ENCODE measurements around the gene JAG2.

The JAG2 gene

DNA sequence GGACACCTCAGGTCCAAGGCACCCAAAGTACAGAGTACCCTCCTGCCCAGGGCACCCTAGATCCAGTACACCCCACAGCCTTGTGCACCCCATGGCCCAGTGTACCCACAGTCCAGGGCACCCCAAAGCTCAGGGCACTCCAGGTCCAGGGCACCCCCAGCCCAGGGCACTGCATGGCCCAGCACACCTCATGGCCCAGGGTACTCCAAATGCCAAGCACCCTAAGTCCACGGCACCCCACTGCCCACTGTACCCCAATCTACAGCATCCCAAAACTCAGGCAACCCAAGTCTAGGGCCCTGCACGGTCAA is 6.0 kb downstream of the JAG2 start:
- no peak for DNase-seq

DNA sequence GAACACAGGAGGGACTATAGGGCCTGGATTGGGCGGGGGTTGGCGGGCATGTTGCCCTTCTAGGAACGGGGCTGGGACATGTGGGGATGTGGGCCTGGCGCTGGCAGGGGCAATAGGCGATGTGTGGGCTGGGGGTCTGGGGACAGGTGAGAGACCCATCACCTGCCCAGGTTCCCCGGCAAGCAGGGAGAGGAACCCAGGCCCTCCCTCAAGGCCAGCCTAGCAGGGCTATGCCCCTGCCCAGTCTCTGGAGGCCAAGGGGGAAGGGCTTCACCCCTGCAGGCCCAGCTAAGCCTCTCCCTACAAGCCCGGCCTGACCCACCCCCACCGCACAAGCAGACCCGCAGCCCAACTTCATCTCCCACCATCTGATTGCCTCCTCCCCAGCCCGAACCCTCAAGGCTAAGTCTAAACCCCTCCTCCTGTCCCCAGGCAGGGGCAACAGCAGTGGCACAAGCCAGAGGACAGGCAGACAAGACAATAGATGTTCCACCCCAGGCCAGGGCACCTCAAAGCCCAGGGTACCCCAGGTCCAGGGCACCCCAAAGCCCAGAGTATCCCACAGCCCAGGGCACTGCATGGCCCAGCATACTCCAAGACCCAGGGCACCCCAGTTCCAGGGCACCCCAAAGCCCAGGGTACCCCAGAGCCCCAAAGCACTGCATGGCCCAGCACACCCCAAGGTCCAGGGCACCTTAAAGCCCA is 6.5 kb downstream of the JAG2 start:
- DNase-seq = peak; percentile 13

DNA sequence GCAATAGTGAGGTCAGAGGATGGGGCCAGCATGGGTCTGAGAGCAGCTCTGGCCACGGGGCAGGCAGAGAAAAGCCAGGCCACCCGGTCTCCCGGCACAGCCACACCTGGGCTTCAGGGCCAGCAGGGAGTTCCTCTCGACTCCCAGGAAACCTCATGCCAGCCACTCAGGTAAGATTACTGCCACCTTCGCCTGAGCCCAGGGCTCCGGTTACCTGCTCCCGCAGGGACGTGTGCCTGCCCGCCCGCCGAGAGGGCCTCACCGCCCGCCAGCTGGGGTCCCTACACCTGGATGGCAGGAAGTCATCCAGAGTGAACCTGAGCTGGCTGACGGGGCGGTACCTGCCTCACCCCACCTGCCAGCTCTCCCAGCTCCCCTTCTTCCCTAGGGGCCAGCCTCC is 7.3 kb downstream of the JAG2 start:
- DNase-seq = no peak

DNA sequence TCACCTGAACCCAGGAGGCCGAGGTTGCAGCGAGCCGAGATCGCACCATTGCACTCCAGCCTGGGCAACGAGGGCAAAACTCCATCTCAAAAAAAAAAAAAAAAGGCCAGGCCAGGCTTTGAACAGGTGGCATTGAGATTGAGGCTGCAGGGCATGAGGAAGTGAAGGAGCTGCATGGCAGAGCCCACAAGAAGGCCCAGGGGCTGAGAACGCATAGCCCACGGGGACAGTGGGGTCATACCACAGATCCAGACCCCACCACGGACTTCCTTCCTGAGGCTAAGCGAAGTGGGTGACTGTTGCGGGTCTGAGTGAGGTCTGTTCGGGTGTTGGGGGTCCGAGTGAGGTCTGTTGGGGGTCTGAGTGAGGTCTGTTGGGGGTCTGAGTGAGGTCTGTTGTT is 7.8 kb downstream of the JAG2 start:
- DNase-seq = no peak

DNA sequence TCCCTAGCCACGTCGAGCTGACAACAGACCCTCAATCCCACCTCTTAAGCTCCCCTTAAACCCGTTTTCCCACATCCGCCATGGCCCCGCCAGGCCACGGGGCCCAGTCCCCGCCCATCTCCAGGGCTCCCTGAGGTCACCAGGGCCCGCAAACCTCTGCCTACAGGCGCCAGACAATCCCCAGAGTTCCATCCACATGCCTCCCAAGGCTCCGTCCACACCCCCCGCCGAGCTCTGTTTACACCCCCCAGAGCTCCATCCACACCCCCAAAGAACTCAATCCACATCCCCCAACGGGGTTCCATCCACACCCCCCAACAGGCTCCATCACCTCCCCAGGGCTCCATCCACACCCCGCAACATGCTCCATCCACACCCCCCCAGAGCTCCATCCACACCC is 9.2 kb downstream of the JAG2 start:
- DNase-seq = no peak

DNA sequence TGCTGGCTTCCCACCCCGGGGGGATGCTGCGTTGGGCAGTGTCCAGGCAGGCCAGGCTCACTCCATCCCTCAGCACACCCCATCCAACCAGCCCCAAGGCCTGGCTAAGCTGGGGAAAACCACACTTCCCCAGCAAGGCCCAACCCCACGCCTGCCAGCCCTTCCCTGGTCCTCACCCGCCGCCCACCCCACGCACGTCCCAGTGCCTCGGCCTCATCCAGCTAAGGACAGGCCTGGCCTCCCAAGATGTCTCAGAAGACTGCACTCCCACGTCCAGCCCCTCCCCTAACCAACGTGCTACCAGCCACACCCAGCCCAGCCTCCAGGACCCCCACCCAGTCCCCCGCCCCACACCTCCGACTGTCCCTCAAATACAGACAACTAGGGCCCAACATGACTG is 9.8 kb downstream of the JAG2 start:
- DNase-seq = no peak

DNA sequence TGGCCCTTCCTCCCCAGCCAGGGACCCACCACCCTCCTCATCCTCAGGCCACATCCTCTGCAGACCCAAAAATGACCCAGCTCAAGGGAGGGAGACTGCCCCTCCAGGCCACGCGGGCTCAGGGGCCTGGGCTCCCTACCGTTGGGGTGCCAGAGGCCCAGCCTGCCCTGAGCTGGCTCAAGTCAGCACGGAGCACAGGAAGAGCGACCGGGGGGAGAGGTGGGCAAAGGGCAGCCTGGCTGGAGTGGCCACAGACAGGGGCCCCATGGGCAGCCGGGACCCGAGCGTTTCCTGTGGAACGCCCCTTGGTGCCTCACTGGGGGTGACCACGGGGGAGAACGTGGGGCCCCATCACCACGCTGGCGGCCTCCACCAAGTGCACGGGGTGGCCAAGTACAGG is 10.7 kb downstream of the JAG2 start:
- DNase-seq = no peak

DNA sequence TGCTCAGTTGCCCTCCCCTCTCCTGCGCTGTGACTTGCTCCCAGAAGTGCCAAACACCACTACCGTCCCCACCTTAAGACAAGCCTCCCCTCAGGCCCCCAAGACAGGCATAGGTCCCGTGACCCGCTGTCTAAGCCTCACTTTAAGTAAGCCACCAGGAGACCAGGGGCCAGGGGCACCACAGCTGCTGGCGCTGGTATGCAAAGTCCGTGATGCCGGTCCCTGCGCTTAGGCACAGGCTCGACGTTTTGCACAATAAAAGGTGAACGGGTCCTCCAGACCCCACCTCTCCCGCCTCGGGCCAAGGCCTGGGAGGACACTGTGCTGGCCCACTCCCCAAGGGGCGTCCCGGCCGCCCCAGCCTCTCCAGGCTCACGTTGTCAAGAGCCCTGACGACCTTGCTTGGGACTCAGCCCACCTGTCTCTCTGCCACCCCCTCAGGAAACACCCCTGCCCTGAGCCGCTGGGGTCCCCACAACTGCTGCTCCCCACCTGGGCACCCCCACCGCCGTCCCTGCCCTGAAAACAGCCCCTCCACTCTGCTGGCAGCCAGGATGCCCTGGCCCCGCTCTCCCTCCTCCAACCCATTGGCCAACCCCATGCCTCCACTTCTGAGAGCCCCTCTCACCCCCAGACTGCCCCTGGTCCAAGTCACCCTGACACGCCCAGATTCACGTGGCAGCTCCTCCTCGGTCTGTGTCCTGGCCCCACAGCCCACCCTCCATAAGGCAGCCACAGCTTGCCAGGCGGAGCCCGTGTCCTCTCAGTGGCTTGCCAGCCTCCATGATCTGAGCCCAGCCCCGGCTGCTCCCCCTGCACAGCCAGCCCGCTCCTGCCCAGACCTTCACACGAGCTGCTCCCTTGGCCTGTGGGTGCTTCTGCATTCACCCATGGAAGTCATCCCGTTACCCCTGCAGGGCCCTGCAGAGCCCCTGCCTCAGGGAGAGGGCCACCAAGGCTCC is 11.9 kb downstream of the JAG2 start:
- no peak for DNase-seq

DNA sequence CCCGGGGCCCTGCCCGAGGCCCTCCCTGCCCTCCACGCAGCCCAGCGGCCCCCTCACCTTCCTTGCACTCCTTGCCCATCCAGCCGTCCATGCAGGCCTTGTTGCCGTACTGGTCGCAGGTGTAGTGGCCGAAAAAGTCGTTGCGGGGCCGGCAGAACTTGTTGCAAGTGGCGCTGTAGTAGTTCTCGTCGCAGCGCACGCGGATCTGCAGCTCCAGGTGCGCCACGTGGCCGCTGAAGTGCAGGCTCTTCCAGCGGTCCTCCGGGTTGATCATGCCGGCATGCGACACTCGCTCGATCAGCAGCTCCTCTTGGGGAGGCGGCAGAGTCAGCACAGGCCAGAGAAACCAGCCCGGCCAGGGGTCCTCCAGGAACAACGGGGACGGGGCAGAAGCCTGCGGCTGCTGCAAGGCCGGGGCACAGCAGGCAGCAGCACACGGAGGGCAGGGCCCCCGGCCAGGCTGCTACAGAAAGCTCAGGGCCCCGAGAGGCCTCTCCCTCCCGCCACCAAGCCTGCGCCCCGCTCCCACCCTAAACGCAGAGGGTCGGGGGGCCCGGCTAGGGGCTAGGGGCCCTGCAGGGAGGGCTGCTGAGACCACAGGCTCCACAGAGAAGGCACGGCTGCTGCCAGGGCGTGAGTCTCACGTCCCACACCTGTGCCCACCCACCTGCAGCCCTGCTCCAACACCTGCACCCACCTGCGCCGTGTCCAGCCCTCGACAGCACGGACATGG is 12.7 kb downstream of the JAG2 start:
- DNase-seq = no peak

DNA sequence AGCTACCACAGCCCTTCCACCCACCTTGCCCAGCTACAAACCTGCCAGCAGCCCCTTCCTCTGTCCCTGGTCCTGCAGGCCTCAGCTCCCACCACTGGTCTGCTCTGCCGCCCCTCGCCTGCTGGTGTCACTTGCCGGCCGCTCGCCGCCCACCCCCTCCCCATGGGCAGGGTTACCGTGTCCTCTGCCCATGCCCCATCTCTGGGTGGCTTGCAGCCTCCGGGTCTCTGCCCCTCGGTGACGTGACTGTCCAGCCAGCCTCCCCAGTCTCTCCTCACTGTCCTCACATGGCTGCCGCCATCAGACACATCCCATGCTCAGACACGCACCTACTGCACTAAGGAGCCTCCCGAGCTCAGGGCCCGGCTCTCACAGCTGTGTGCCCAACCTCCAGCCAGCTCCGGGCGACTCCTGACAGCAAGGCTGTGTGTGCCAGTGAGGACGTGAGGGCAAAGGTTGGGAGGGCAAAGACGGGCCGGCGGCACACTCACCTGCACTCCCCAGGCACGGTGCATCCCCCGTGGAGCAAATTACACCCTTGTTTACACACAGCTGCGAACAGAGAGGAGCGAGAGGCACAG is 13.4 kb downstream of the JAG2 start:
- no peak for DNase-seq

DNA sequence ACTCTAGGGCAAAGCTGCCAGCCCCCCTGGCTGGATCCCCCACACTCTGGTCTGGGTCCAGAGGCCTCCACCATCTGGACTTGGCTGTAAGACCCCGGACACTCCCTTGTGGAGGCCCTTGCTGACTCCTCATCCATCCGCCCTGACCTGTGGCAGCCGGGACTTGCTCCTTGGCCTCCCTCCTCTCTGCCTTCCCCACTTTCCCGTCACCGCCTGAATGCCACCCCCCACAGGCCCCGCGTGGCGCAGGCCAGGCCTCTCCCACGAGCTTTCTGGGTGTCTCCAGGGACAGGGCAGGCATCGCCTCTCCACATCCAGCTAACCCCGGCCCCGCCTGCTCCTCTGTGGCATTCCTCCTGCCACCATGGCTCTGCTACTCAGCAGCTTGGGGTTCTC is 14.1 kb downstream of the JAG2 start:
- no peak for DNase-seq

DNA sequence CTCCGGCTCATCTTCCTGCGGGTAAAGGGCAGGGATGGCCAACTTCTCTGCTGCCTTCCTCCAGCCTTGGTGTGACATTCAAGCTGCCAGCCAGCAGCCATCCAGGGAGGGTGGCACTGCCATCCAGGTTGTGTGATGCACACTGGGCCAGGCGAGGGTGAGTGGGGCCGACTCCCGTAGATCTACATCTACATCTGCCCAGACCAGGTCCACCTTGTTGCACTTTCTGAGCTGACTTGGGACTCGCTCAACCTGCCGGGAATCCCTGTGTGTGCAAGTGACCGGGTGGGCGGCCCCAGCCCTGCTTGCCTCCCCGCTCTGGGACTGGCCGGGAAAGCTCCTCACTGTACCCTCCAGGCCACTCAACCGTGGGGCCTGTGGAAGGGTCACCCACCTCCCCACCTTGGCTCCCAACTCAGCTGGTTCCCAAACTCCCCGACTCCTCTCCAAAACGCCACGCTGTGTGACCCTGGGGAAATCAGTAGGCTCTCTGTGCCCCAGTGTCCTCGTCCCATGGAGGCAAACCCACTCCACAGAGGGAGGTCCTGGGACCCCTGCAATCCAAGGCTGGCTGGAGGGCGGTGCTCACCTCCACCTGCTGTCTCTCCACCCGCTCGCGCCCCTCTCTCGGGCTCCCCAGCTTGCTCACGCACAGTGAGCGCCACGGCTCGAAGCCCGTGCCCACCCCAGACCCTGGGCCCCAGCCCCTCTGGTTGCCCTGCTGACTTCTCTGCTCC is 14.7 kb downstream of the JAG2 start:
- DNase-seq = no peak

DNA sequence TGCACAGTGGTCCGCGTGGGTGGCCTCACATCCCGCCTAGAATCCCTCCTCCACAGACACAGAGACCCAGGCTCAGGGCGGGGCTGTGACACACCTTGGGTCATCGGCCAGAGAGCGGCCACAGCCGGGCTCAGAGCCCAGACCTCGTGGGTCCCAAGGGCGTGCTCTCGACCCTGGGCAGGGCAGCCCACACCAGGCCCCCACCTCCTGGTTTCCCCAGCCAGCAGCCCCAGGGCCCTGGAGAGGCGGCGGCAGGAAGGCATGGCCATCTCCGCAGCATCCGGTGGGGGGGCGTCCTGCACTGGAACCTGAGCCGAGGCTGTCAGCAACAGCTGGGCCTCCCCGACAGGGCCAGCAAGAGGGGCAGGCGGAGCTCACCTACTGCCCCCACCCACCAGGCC is 15.2 kb downstream of the JAG2 start:
- DNase-seq = no peak

DNA sequence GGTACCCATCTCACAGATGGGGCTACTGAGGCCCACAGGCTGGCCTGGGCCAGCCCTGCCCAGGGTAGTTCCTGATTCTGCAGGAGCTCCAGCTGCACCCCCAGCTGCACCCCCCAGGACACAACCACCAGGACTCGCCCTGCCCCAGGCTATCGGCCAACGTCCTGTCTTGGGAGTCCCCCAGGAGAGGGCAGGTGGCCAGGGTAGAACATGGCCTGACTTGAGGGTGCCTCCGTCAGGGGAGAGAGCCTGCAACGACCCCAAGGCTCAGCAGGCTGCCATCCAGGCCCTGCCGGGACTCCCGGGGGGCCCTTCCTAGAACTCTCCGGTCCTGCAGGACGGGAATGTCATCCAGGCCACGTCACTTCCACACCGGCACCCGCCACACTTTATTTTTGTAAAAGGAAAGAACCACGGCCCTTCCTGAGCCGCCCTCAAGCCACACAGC is 15.8 kb downstream of the JAG2 start:
- no peak for DNase-seq

DNA sequence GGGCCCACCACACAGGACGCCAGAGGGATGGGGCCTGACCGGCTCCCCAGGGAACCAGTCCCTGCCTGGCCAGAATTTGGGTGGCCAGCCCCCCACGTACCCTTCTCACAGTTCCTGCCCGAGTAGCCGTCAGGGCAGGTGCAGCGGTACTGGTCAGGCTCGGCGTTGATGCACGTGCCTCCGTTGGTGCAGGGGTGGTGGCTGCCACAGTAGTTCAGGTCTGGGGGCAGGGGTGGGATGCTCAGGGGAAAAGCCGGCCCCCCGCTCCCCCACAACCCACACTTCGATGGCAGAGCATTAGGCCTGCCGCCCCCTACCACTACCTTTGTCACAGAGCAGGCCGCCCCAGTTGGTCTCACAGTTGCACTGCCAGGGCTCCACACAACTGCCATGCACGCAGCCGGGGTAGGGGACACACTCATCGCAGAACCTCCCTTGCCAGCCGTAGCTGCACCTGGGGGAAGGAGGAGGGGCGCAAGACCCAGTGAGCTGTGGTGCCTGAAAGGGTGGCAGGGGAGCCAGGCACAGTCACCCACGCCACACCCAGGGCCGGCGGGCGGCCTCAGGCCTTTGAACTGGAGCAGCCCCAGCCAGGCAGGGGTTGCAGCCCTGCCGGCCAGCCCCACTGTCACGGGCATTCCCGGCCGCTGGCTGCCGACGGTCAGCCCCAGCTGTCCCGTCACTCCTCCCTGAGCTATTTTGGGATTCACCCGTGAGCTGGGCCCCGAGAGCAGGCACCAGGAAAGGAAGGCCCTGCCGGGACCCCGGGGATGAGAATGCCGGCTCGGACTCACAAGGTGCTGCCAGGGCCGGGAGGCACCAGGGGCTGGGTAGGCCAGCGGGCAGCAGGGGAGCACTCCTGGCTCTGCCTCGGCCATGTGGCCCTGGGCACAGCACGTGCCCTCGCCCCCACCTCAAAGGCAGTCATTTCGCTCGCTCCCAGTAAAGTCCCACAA is 16.5 kb downstream of the JAG2 start:
- DNase-seq = no peak

DNA sequence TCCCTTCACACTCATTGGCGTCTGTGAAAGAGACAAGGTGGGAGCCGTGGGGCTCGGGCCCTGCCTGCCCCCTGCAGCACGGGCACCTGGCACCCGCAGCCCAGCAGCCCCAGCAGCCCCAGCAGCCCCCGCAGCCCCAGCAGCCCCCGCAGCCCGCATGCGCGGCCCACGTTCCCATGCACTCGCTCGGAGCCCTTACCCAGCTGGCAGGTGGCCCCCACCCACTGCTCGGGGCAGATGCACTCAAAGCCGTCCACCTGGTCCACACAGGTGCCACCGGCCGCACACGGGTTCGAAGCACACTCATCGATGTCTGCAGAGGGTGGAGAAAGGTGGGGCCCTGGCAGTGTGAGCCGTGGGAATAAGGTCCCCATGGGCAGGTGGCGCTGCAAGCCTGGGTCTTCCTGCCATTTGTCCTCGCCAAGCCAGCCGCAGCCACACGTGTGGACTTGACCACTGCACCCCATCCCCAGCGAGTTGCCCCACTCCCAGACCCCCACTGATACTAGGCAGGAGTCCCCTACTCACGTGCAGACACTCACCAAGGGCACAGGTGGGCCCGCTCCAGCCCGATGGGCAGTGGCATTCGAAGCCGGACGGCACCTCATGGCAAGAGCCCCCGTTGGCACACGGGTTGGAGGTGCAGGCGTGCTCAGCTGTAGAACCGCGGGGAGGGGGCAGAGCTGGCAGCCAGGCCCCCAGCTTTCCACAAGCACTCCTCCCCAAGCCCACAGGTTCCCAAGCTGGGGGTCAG is 17.3 kb downstream of the JAG2 start:
- no peak for DNase-seq

DNA sequence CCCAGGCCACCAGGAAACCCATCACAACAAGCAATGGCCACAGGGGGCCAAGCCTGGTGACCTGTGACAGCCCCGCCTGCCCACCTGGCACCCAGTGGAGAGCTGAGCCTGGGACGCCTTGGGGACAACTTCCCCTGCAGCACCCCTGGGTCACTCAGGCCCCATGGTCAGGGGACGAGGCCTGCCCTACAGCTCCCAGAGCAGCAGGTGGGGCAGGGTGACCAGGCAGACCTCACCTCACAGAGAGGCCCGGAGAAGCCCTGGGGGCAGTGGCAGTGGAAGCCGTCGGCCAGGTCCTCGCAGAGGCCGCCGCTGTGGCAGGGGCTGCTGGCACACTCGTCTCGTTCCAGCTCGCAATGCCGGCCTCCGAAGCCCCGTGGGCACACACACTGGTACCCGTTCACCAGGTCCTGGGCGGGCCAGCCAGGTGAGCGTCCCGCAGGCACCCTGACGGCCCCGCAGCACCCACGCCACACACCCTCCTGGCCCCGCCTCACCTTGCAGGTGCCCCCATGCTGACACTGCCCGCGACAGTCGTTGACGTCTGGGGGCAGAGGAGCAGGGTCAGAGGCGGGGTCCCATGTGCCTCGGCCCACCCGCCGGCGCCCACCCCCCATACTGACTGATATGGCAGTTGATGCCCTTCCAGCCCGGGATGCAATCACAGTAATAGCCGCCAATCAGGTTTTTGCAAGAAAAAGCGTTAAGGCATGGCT is 18.1 kb downstream of the JAG2 start:
- no peak for DNase-seq

DNA sequence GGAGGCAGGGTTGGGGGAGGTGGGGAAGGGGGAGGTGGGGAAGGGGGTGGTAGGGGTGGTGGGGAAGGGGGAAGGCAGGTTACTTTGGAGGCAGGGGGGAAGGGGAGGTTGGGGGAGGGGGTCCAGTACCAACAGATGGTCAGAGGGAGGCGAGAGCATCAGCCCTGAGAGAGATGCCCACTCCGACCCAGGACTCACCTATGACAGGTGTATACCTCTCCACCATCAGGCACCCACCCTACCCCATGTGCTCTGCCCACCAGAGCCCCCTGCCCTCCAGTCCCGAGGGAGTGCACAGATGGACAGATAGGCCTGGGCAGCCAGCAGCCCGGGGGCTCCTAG is 18.6 kb downstream of the JAG2 start:
- DNase-seq = no peak

DNA sequence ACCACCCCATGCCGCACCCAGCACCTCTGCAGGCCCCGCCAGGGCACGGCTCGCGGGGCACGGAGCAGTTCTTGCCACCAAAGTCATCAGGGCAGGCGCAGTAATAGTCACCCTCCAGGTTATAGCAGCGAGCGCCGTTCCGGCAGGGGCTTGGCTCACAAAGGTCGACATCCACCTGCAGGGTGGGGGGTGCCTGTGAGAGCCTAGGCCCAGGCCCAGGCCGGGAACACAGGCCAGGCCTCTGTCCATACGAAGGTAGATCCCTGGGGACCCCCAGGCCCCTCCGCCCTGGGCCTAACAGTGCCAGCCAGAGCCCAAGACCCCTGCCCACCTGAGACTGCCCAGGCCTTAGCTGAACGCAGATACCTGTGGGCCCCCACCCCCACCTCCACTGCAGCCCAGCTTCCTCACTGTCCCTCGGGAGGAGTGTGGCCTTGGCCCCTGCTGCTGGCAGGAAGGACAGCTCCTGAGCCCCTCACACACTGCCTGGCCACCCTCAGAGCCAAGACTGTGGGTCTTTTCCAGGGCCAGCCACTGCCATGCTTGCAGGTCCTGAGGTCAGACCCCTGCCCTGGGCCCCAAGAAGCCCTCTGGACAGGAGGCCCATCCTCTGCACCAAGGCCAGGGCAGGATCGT is 19.3 kb downstream of the JAG2 start:
- no peak for DNase-seq
